Measurements from ENCODE around the gene F8. TPM values are rescaled to one million over a fixed set of nuclear protein-coding genes. Genes with fewer than 3 reads are reported as not detected.

F8 gene
- total and polyA plus RNA-seq, 4 donors, result 6.1 to 38.1 (median 7.6) TPM

DNA sequence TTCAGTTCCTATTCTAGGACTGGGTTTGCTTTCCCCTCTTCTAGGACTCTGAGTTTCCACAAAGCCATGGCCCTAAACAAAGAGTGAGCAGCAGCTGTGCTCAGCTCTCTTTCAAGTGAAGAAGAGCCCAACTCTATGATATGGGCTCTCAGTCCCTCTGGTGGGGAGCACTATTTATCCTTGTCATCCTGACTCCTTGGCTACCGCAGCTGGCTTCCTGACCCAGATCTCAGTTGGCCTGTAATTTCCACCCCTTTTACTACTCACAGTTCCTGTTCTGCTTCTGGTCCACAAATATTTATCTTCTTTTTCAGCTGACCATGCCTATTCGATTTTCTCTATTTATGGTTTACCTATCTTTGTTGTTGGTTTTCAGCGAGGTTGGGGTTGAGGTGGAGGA, 33.8 kb downstream of the F8 start:
- DNase-seq (no peak), ATAC-seq (ENCODE audit: insufficient read depth, low FRiP score) (no peak)
- no peak overlapping the region for H3K27ac ChIP-seq (ENCODE audit: low read depth in 1 of 2, low read length in 1 of 2)
- H3K4me1 ChIP-seq (ENCODE audit: control insufficient read depth in 5 of 5, insufficient read depth in 5 of 5, low read length in 5 of 5), result no peaks in the 10 kb centered on the region
- 62 to 81% methylated on average over 3 of the region's 3 CpGs for WGBS, 2 donors
- no peak overlapping the region for H3K9ac ChIP-seq (ENCODE audit: insufficient read depth in 1 of 2, low read length in 2 of 2)
- no peak for TF ChIP-seq CTCF (IDR thresholded peaks at IDR 0.05; ENCODE audit: control extremely low read depth, extremely low read depth)
- no peaks in the 10 kb centered on the region for H3K36me3 ChIP-seq (ENCODE audit: control insufficient read depth in 4 of 4, insufficient read depth in 4 of 4, low read length in 4 of 4)
- H3K27me3 ChIP-seq (ENCODE audit: control insufficient read depth in 3 of 3, insufficient read depth in 3 of 3, low read length in 2 of 3), result no peaks in the 10 kb centered on the region
- H3K9me3 ChIP-seq (ENCODE audit: control insufficient read depth in 4 of 4, insufficient read depth in 3 of 4, low read length in 3 of 4), result no peaks in the 10 kb centered on the region
- H3K4me3 ChIP-seq, result no peak overlapping the region

DNA sequence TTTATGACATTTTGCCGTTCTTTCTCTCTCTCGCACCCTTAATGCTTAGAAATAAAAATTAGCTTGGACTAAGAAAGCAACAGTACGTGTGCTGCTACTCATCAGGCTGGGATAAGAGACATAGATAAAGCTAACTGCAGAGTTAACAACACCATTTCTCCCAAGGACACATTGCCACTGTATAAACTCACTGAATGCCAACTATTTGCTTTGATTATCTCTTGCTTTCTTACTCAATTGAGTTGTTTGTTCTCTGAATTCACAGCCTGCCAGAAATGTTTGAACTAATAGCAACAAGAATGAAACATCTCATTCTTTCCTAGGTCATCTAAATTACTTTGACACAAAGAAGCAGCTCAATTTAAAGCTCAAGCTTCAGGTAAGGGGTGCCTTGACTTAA, 34.6 kb downstream of the F8 start:
- Histone ChIP-seq H3K27ac (ENCODE audit: low read depth in 1 of 2, low read length in 1 of 2) (no peak overlapping the region), H3K4me3 (no peak overlapping the region), H3K9ac (ENCODE audit: insufficient read depth in 1 of 2, low read length in 2 of 2) (no peak overlapping the region), H3K27me3 (ENCODE audit: control insufficient read depth in 3 of 3, insufficient read depth in 3 of 3, low read length in 2 of 3) (no peaks in the 10 kb centered on the region), H3K4me1 (ENCODE audit: control insufficient read depth in 5 of 5, insufficient read depth in 5 of 5, low read length in 5 of 5) (no peaks in the 10 kb centered on the region), H3K36me3 (ENCODE audit: control insufficient read depth in 4 of 4, insufficient read depth in 4 of 4, low read length in 4 of 4) (no peaks in the 10 kb centered on the region), H3K9me3 (ENCODE audit: control insufficient read depth in 4 of 4, insufficient read depth in 3 of 4, low read length in 3 of 4) (no peaks in the 10 kb centered on the region)
- WGBS, 2 donors, result 67 to 87% methylated on average over 3 of the region's 3 CpGs
- TF ChIP-seq CTCF (IDR thresholded peaks at IDR 0.05; ENCODE audit: control extremely low read depth, extremely low read depth), result no peak
- ATAC-seq (ENCODE audit: insufficient read depth, low FRiP score) (no peak), DNase-seq (peak in 2 of 3 donors; percentile 3 to 20)

GRCh38 chrX:154986826-154987575, 35.5 kb downstream of the F8 start:
- Histone ChIP-seq H3K27me3 (ENCODE audit: control insufficient read depth in 3 of 3, insufficient read depth in 3 of 3, low read length in 2 of 3) (no peaks in the 10 kb centered on the region), H3K36me3 (ENCODE audit: control insufficient read depth in 4 of 4, insufficient read depth in 4 of 4, low read length in 4 of 4) (no peaks in the 10 kb centered on the region), H3K4me1 (ENCODE audit: control insufficient read depth in 5 of 5, insufficient read depth in 5 of 5, low read length in 5 of 5) (no peaks in the 10 kb centered on the region), H3K4me3 (no peak overlapping the region), H3K9me3 (ENCODE audit: control insufficient read depth in 4 of 4, insufficient read depth in 3 of 4, low read length in 3 of 4) (no peaks in the 10 kb centered on the region), H3K27ac (ENCODE audit: low read depth in 1 of 2, low read length in 1 of 2) (no peak overlapping the region), H3K9ac (ENCODE audit: insufficient read depth in 1 of 2, low read length in 2 of 2) (no peak overlapping the region)
- DNase-seq (no peak), ATAC-seq (ENCODE audit: insufficient read depth, low FRiP score) (no peak)
- 42 to 73% methylated on average over 3 of the region's 3 CpGs for WGBS, 2 donors
- no peak for TF ChIP-seq CTCF (IDR thresholded peaks at IDR 0.05; ENCODE audit: control extremely low read depth, extremely low read depth)

DNA sequence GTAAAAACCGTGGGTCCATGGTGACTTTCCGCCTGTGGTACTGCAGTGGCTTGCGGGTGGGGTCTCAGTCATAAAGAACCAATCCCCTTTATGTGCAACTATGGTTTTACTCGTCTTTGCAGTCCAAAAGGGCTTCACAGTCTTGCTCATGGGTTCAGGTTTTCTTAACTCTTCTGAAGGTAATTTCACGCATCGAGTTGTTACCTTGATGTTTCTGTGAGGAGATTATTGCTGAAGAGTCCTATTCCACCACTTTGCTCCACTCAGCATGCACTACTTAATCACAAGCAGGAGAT, 41.5 kb downstream of the F8 start:
- no peaks in the 10 kb centered on the region for H3K27me3 ChIP-seq (ENCODE audit: control insufficient read depth in 3 of 3, insufficient read depth in 3 of 3, low read length in 2 of 3)
- no peaks in the 10 kb centered on the region for H3K4me1 ChIP-seq (ENCODE audit: control insufficient read depth in 5 of 5, insufficient read depth in 5 of 5, low read length in 5 of 5)
- no peak overlapping the region for H3K9ac ChIP-seq (ENCODE audit: insufficient read depth in 1 of 2, low read length in 2 of 2)
- no peak overlapping the region for H3K27ac ChIP-seq (ENCODE audit: low read depth in 1 of 2, low read length in 1 of 2)
- WGBS, 2 donors, result 25 to 30% methylated on average over 6 of the region's 6 CpGs
- ATAC-seq (ENCODE audit: insufficient read depth, low FRiP score), result no peak
- no peak overlapping the region for H3K4me3 ChIP-seq
- peaks cover 0 to 5% (median 1%) of the 10 kb centered on the region in 4 donors for H3K9me3 ChIP-seq (ENCODE audit: control insufficient read depth in 4 of 4, insufficient read depth in 3 of 4, low read length in 3 of 4)
- no peak for TF ChIP-seq CTCF (IDR thresholded peaks at IDR 0.05; ENCODE audit: control extremely low read depth, extremely low read depth)
- H3K36me3 ChIP-seq (ENCODE audit: control insufficient read depth in 4 of 4, insufficient read depth in 4 of 4, low read length in 4 of 4), result no peaks in the 10 kb centered on the region
- no peak for DNase-seq

Data from lung (tissue), 12 donors.